ENCODE results near the gene OXNAD1. TPM values are rescaled to one million over a fixed set of nuclear protein-coding genes. Genes with fewer than 3 reads are reported as not detected.

The OXNAD1 gene
- total and polyA plus RNA-seq, 2 of the 13 experiments (the other 11 are each of a cell fraction or from before 2014, with no cell fraction given) = 9.9 to 18.8 TPM

GRCh38 chr3:16241225-16241624 is 23.8 kb upstream of the OXNAD1 start:
- no peak for ATAC-seq
- H3K9me3 ChIP-seq (ENCODE audit: low read length) = no peaks in the 10 kb centered on the region
- POLR2A ChIA-PET = interaction anchor here (2.8 kb wide), 1 partner anchor 11 kb away, joined by 11 read pairs; no protein-coding TSS in a partner anchor
- H3K27ac ChIP-seq (ENCODE audit: extremely low read length, insufficient read depth, low read length) = no peak overlapping the region
- H4K20me1 ChIP-seq (ENCODE audit: insufficient read depth, low read length) = no peaks in the 10 kb centered on the region
- no peak overlapping the region for H3K4me2 ChIP-seq (ENCODE audit: low read depth, low read length)
- no peak for DNase-seq (ENCODE audit: low spot score)
- CTCF ChIA-PET (ENCODE audit: low intra/inter-chr PET ratio, low total read pairs) = no interaction called here
- intact Hi-C loops (cut with micrococcal nuclease; ENCODE audit: unreplicated experiment) = loop anchor here (10.0 kb wide), 2 partner anchors 426 to 636 kb away; partner anchors contain the start of genes BTD and HACL1
- no peaks in the 10 kb centered on the region for H3K79me2 ChIP-seq (ENCODE audit: insufficient read depth, low read length)
- no peak overlapping the region for H3K4me3 ChIP-seq (replicated peaks in 1 of 3; ENCODE audit: insufficient read depth in 1 of 3, low read depth in 2 of 3, low read length in 3 of 3)
- H2AFZ ChIP-seq (ENCODE audit: low read length) = no peak overlapping the region
- no peak for FAIRE-seq
- H3K9ac ChIP-seq (ENCODE audit: insufficient read depth, low read depth, low read length) = no peak overlapping the region
- WGBS (ENCODE audit: low lambda C conversion rate) = 79% methylated on average over 5 of the region's 5 CpGs
- H3K36me3 ChIP-seq (replicated peaks in 1 of 2; ENCODE audit: control insufficient read depth in 1 of 2, insufficient read depth in 2 of 2, low read length in 2 of 2) = no peaks in the 10 kb centered on the region
- no peaks in the 10 kb centered on the region for H3K4me1 ChIP-seq (ENCODE audit: insufficient read depth, low read length)
- H3K27me3 ChIP-seq (ENCODE audit: control insufficient read depth in 1 of 2, insufficient read depth in 2 of 2, low read length in 2 of 2) = peaks cover 1 to 15% of the 10 kb centered on the region in 2 experiments; a peak in 2 of 5 replicates
- no TSS peak for BruUV-seq (replicated peaks)
- in situ Hi-C loops (cut with HindIII; ENCODE audit: extremely low pct_ligation_motif_present, low pct_unique_long_range_greater_than_20kb) = loop anchor here (25.0 kb wide), 1 partner anchor 604 kb away; no protein-coding TSS in a partner anchor
- TF ChIP-seq BCLAF1 (IDR thresholded peaks at IDR 0.05) (no peak), MXD1 (CRISPR knock-in tag; IDR thresholded peaks at IDR 0.05) (no peak), TERF1 (CRISPR knock-in tag; IDR thresholded peaks at IDR 0.05) (no peak), NRL (CRISPR knock-in tag; IDR thresholded peaks at IDR 0.05; ENCODE audit: borderline replicate concordance) (no peak), ZMAT3 (CRISPR knock-in tag; conservative IDR thresholded peaks at IDR 0.05) (no peak), SMC3 (IDR thresholded peaks at IDR 0.05; ENCODE audit: low read length) (no peak), ZNF329 (CRISPR knock-in tag; IDR thresholded peaks at IDR 0.05; ENCODE audit: low read depth) (no peak), SNAPC2 (CRISPR knock-in tag; IDR thresholded peaks at IDR 0.05) (no peak), KIAA2018 (CRISPR knock-in tag; IDR thresholded peaks at IDR 0.05; ENCODE audit: borderline replicate concordance) (no peak)
- TF ChIP-seq, protein P1, sequence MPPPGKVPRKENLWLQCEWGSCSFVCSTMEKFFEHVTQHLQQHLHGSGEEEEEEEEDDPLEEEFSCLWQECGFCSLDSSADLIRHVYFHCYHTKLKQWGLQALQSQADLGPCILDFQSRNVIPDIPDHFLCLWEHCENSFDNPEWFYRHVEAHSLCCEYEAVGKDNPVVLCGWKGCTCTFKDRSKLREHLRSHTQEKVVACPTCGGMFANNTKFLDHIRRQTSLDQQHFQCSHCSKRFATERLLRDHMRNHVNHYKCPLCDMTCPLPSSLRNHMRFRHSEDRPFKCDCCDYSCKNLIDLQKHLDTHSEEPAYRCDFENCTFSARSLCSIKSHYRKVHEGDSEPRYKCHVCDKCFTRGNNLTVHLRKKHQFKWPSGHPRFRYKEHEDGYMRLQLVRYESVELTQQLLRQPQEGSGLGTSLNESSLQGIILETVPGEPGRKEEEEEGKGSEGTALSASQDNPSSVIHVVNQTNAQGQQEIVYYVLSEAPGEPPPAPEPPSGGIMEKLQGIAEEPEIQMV (CRISPR knock-in tag; IDR thresholded peaks at IDR 0.05; ENCODE audit: low read depth) = no peak

Measured in HepG2 (cell line).